Measurements from ENCODE around the gene RGR.

GRCh38 chr10:84244651-84245270 lies at the start of gene RGR:
- TF ChIP-seq, protein P1, sequence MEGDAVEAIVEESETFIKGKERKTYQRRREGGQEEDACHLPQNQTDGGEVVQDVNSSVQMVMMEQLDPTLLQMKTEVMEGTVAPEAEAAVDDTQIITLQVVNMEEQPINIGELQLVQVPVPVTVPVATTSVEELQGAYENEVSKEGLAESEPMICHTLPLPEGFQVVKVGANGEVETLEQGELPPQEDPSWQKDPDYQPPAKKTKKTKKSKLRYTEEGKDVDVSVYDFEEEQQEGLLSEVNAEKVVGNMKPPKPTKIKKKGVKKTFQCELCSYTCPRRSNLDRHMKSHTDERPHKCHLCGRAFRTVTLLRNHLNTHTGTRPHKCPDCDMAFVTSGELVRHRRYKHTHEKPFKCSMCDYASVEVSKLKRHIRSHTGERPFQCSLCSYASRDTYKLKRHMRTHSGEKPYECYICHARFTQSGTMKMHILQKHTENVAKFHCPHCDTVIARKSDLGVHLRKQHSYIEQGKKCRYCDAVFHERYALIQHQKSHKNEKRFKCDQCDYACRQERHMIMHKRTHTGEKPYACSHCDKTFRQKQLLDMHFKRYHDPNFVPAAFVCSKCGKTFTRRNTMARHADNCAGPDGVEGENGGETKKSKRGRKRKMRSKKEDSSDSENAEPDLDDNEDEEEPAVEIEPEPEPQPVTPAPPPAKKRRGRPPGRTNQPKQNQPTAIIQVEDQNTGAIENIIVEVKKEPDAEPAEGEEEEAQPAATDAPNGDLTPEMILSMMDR (IDR thresholded peaks at IDR 0.05): no peak
- TF ChIP-seq POLR2A (IDR thresholded peaks at IDR 0.05): no peak
